Body of pancreas (tissue), 4 donors: Measurements from ENCODE around the gene WFDC9.

Source experiments
- POLR2A ChIP-seq, 3 donors: fragments of 450-650 bp; IDR thresholded peaks; one replicate each; pipeline ENCODE4 v1.6.1; 2016; ENCODE audit warnings: antibody characterized with exemption in 3 of 3, mild to moderate bottlenecking in 2 of 3
- TF ChIP-seq, protein P1 (sequence below), 7 experiments: fragments of 450-650 bp in 4 of 7; fragments of 200-600 bp in 3 of 7; sonication (generic) in 3 of 7; IDR thresholded peaks; one replicate each; pipeline ENCODE4 v1.5.1; 2016 to 2019; ENCODE audit warnings: antibody characterized with exemption in 7 of 7

- no peak for TF ChIP-seq POLR2A (IDR thresholded peaks at IDR 0.05)
- TF ChIP-seq, protein P1, sequence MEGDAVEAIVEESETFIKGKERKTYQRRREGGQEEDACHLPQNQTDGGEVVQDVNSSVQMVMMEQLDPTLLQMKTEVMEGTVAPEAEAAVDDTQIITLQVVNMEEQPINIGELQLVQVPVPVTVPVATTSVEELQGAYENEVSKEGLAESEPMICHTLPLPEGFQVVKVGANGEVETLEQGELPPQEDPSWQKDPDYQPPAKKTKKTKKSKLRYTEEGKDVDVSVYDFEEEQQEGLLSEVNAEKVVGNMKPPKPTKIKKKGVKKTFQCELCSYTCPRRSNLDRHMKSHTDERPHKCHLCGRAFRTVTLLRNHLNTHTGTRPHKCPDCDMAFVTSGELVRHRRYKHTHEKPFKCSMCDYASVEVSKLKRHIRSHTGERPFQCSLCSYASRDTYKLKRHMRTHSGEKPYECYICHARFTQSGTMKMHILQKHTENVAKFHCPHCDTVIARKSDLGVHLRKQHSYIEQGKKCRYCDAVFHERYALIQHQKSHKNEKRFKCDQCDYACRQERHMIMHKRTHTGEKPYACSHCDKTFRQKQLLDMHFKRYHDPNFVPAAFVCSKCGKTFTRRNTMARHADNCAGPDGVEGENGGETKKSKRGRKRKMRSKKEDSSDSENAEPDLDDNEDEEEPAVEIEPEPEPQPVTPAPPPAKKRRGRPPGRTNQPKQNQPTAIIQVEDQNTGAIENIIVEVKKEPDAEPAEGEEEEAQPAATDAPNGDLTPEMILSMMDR (IDR thresholded peaks at IDR 0.05): no peak
Measured at GRCh38 chr20:45579184-45579583, 51.9 kb downstream of the WFDC9 start, which contains the start of gene WFDC8.
